ENCODE results near the gene PRPF18.

The PRPF18 gene

GRCh38 chr10:13608246-13608853 lies 21.6 kb downstream of the PRPF18 start:
- DNase-seq, result no peak

GRCh38 chr10:13612654-13613373 lies 26.0 kb downstream of the PRPF18 start:
- no peak for DNase-seq

GRCh38 chr10:13613519-13613918 lies 26.8 kb downstream of the PRPF18 start:
- peak; percentile 45 for DNase-seq

- peak; percentile 70 for DNase-seq
These were observed 28.0 kb downstream of the PRPF18 start for GRCh38 chr10:13614530-13615332.

GRCh38 chr10:13615650-13616300 lies 29.0 kb downstream of the PRPF18 start:
- DNase-seq, result peak; percentile 60

GRCh38 chr10:13617116-13617515 lies 30.4 kb downstream of the PRPF18 start:
- DNase-seq, result peak; percentile 64

GRCh38 chr10:13621931-13622330 lies 35.2 kb downstream of the PRPF18 start:
- no peak for DNase-seq

GRCh38 chr10:13624630-13625029 lies 37.9 kb downstream of the PRPF18 start:
- no peak for DNase-seq

GRCh38 chr10:13627459-13628310 lies 40.9 kb downstream of the PRPF18 start:
- DNase-seq, result no peak

GRCh38 chr10:13628661-13629060 lies 41.9 kb downstream of the PRPF18 start:
- no peak for DNase-seq

GRCh38 chr10:13629116-13629515 lies 42.4 kb downstream of the PRPF18 start:
- DNase-seq, result no peak

- no peak for DNase-seq
These were observed 43.5 kb downstream of the PRPF18 start for GRCh38 chr10:13630231-13630630.

- no peak for DNase-seq
These were observed 44.8 kb downstream of the PRPF18 start for GRCh38 chr10:13631594-13631993.

GRCh38 chr10:13632440-13632839 lies 45.7 kb downstream of the PRPF18 start:
- no peak for DNase-seq

- DNase-seq, result no peak
These were observed 46.2 kb downstream of the PRPF18 start for GRCh38 chr10:13632884-13633440.

- peak; percentile 82 for DNase-seq
These were observed 46.9 kb downstream of the PRPF18 start for GRCh38 chr10:13633689-13634088.

GRCh38 chr10:13634207-13634606 lies 47.4 kb downstream of the PRPF18 start:
- DNase-seq, result peak; percentile 19

GRCh38 chr10:13636776-13637175 lies 50.0 kb downstream of the PRPF18 start:
- no peak for DNase-seq

GRCh38 chr10:13637303-13637856 lies 50.6 kb downstream of the PRPF18 start:
- DNase-seq, result no peak

- DNase-seq, result no peak
These were observed 51.1 kb downstream of the PRPF18 start for GRCh38 chr10:13637894-13638293.

- no peak for DNase-seq
These were observed 55.5 kb downstream of the PRPF18 start for GRCh38 chr10:13642293-13642692.

GRCh38 chr10:13643016-13643415 lies 56.3 kb downstream of the PRPF18 start:
- no peak for DNase-seq

Data from fibroblast of skin of right biceps (primary cell).